DMS114 treated with DMSO at 0.1 percent for 48 hours (cell line): ENCODE measurements around the gene CDK19.
"Not testable (repeated sequence)": the region's sequence is repeated elsewhere in the genome, so short reads cannot be mapped to it uniquely, and the experiment has no call there.

Experiments used
- DNase-seq: peaks from one replicate; lab custom pipeline; 2025; ENCODE audit not compliant: unreplicated experiment; lab: John Stamatoyannopoulos, UW

The CDK19 gene

DNA sequence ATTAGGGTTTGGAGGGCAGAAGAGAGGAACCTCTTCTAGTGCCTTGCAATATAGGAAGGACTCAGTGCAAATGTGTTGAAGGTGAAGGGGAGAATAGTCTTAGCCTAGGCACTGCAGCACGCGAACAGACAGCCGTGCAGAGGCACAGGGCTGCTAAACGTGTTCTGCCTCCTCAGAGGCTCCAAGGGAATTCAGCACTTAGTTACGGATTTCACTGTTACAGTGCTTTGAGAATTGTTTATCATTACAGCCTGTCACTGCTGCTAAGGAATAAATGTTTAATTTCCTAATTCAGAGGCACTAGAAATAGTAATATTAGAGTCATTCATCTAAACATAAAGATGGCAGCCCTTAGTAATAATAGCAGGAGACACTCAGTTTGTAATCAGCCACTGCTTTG lies 222.5 kb downstream of the CDK19 start:
- DNase-seq, result no peak

DNA sequence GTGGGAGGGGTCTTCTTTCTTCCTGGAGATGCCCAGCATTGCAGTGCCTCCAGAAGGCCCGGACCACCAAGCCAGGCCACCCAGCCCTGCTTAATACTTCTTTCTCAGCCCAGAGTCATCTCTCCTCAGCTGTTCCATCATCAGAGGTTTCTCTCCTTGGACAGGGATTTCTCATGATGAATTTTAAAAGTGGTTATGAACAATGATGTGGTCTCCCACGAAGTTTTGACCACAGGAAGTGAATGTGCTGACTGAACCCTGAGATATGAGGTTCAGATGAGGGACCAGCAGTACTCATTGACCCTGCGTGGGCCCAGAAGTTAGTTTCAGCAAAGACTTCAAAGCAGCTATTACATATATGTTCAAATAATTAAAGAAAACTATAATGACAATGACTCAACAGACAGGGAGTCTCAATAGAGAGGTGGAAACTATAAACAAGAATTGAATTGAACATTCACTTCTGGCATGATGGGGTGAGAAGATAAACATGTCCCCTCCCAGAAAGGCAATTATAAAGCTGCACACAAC lies 224.4 kb downstream of the CDK19 start:
- DNase-seq, result no peak

DNA sequence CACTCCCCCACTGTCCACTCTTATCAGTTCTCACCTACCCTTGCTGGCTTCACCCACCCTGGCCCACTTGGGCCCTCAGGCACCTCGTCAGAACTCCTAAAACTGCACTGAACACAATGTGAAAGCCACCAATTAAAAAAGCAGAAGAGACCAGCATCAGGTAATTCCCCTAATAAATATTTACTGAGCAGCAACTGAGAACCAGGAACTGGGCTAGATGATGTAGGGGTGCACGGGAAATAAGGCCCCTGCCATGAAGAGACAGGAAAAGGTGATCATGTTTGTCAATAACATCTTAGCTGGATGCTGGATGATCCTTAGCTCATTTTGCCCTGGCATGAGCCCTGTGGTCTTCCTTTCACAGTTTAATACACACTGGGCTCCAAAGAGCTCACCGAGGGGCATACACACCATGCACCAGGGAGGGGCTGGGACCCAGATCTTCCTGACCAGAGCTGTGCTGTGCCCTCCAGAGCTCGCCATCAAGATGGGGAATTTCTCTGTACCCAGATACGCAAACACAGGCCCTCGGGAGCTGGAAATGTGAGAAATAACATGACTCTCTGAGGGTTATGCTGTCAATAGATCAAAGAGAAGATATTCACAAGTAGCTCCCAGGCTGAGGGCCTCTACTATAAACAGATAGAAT lies 225.3 kb downstream of the CDK19 start:
- DNase-seq, result no peak

DNA sequence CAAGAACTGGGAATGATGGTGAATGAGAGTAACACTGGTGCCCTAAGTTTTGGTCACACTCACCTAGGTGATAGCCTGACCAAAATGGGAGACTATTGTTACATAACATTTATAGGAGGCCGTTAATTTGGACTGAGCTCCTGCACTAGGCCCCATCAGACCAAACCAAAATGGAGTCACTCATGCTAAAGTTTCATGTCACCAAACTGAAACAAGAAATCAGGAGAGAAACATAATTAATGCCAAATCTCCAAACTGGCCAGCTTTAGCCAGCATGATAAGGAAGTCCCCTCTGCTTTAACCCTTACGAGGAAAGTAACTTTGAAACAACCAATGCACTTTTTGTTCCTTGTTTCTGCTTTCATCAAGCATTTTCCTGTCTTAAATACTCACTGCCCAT lies 227.9 kb downstream of the CDK19 start:
- DNase-seq, result no peak

DNA sequence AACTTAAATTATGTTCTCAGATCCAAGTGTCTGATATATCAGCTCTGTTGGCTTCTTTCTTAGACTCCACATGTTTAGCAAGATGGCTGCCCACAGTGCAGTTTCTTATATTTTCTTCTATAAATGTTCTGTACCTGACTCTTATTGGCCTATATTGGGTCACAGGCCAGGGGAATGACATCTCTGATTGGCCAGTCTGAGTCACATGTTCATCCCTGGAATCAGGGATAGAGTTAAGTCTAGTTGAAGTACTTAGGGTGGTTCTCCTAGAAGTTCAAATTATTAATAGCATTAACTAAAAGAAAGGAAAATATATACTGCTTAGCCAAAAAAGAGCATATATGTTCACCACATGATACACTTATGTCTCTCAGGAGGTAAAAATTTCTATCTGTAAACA lies 233.6 kb downstream of the CDK19 start:
- no peak for DNase-seq

DNA sequence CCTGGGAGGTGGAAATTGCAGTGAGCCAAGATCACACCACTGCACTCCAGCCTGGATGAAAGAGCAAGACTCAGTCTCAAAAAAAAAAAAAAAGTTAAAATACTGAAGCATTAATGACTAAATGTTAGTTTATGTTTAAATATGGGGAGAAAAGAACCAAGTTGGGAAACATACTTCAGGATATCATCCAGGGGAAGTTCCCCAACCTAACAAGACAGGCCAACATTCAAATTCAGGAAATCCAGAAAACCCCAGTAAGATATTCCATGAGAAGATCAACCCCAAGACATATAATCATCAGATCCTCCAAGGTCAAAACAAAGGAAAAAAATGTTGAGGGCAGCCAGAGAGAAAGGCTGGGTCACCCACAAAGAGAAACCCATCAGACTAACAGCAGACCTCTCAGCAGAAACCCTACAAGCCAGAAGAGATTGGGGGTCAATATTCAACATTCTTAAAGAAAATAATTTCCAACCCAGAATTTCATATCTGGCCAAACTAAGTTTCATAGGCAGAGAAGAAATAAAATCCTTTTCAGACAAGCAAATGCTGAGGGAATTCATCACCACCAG lies 237.6 kb downstream of the CDK19 start:
- DNase-seq, result not testable (repeated sequence)

DNA sequence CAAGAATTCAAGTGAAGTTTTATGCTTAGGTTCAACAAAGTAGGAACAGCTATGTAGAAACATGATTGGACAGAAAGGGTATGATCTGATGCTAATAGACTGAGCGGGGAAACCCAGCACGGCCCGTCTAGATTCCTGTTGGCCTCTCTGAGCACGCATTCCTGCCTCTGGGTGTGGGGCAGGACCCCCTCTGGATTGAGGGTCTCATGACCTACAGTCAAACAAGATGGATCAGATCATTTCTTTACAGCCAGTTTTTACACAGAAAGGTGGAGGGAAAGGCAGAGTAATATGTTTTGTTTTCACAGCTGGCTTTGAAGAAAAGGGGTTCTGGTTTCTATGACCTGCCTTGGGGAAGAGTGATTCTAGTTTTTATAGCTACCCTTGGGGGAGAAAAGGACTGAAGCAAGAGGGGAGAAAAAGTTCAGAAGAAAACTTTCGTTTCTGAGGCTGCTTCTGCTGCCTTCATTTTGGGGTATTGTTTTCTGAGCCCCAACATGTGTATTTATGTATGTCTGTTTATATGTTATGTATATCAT lies 239.3 kb downstream of the CDK19 start:
- DNase-seq, result no peak

DNA sequence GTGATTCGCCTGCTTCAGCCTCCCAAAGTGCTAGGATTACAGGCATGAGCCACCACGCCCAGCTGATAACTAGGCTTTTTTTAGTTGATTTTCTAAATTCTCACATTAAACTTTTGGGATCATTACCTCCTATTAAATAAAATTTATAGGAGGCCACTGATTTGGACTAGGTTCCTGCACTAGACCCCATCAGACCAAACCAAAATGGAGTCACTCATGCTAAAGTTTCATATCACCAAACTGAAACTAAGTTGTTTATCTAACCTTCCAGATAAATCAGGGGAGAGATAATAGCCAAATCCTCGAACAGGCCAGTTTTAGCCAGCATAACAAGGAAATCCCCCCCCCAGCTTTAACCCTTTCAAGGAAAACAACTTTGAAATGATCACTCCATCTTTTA lies 240.5 kb downstream of the CDK19 start:
- DNase-seq, result no peak

DNA sequence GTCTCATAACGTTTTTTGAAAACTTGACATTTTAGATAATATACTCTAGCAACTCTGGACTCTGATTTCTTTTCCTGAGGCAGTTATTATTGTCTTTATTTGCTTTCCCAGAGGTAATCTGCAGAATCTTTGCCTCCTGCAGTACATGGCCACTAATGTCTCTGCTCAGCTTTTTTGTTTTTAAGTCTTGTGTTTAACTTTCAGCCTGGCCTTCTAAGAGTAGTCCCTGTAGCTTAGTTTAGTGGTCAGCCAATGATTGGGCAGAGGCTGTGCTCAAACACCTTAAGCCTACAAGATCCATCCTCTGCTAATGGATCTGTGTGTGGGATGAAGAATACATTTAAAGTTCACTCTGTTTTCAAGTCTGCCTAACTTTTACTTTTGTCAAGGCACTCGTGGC lies 241.7 kb downstream of the CDK19 start:
- DNase-seq, result no peak

DNA sequence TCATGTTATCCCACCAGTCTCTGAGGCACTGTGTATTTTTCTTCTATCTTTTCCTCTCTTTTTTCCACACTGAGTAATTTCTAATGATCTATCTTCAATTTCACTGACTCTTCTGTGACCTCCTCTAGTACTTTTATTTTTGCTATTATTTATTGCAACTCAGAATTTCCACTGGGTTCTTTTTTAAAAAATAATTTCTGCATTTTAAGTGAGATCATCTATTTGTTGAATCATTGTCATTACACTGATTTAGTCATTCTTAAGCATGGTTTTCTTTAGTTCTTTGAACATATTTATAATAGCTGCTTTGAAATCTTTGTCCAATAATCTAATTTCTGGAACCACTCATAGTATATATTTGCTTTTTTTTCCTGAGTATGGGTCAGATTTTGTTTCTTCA lies 242.1 kb downstream of the CDK19 start:
- no peak for DNase-seq

DNA sequence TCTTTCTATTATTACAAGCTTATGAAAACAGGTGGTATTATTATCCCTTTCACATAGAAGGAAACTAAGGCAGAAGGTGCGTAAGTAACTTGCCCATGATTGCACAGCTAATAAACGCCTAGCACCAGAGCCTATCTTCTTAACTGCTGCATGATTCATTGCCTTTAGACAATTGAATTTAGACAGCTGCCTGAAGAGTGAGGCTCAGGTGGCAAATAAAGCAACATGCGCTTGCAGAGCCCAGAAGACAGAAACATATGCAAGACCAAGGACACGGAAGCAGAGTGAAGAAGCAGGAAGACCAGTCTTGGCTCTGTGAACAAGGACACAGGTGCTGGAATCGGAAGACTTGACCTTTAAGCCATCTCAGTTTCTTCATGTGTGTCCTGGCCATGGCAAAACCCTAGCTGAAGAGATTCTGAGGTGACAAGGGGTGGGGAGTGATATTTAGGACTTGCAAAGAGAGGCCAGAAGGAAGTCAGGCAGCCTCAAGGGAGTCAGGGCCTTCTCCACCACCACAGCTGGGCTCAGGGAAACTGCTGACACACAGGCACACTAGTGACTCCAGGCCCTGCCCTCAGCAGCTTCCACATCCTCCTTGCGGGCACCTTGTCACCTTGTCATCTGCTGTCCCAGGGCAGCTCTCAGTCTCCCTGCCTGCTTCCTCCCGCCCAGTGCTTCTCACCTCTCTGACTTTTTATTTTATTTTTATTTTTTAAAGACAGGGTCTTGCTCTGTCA lies 247.1 kb downstream of the CDK19 start:
- no peak for DNase-seq

DNA sequence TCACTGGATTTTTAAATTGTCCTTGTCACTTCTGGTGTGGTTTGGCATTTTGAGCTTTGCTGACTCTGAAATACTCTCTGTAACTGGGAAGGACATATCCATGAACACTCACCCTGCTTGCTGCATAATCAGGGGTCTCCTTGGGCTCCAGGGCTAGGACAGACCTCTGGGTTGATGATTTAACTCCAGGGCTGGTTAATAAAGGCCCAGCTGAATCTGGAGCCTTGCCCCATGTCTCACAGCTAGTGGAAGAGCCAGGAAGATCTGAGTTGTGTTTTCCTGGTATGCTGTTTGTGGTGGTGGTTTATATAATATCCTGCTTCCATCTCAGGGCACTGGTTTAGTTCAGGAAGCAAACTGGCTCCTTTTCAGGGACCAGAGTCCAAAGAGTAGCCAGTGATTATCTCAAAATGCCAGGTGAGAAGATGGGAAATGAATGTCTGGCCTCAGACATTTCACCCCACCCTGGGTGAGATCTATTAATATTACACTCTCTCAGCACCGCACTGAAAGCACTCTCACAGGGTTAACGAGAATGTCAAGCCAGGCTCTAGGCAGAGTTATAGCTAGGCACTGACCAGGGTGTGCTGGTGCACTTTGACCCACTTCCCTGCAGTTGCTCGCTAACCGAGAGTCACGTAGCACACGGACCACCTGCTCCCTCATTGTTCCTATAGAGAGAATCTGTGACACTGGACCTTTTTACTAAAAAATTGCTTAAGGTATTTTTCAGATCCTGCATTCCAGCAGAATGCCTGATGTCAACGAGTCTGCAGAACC lies 248.7 kb downstream of the CDK19 start:
- no peak for DNase-seq

DNA sequence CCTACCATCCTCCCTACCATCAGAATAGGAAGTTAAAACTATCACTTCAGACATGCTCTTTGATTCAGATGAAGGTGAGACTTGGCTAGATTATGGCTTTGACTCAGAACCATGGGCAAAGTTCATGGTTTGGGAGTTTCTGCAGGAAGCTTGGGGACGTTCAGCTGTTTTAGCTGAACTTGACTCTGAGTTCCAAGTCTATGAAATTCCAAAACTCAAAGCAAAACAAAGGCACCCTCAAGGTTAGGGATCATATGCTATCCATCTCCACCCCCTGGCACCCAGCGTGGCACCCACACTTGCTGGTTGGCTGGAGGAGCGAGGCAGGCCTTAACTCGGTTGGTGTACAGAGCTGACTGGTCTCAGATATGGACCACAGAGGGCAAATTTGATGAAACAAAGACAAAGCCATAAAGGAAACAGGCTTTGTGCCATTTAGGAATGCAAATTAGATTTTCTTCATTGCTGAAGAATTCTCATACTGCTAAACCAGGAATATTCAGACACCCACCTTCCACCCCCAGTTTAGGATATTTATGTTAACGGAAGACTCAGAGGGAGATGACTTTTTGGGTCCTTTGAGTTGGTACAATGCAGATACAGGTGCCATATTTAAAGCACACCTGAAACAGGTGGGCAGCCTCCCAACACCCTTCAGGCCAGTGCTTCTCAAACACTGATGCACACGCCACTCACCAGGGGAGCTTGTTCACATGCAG lies 250.4 kb downstream of the CDK19 start:
- DNase-seq, result no peak

DNA sequence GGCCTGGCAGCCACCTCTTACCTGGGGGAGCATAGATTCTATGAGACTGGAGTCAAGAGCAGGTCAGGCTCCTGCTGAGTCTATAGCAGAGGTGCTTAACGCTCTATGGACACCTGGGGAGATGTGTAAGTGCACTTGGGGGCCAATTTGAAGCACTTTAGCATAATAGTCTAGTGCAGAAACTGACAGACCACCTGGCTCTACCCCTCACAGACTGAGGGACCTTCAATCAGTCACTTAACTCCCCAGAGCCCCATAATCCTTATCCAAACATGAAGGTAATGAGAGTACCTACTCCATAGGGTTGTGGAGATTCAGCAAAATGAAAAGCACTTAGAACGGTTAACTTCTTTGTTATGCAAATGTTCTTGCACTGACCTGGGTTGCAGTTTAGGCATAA lies 251.6 kb downstream of the CDK19 start:
- no peak for DNase-seq

DNA sequence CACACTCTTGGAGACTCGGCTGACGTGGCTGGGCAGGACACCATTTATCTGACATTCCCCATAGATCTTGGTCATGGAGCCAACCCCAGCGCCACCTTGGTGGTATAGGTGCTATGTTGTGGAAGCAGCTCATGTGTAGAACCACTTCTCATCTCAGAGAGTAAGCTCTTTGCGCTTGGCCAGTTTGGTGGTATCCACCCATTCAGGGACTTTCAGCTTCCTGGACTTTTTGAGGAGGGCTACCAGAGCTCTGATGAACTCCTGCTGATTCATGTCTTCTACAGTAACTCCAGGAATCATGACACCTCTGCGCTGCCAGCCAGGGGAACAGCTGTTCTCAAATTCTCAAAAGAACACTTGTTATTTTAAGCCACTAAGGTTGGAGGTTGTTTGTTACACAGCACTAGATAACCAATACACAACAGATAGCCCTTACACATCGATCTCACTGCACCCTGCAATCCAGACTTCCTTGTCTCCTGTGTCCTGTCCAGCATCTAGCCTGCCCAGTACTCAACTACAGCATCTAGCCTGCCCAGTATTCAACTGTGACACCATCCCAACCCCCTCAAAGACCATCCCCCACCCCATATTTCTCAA lies 252.9 kb downstream of the CDK19 start:
- no peak for DNase-seq

DNA sequence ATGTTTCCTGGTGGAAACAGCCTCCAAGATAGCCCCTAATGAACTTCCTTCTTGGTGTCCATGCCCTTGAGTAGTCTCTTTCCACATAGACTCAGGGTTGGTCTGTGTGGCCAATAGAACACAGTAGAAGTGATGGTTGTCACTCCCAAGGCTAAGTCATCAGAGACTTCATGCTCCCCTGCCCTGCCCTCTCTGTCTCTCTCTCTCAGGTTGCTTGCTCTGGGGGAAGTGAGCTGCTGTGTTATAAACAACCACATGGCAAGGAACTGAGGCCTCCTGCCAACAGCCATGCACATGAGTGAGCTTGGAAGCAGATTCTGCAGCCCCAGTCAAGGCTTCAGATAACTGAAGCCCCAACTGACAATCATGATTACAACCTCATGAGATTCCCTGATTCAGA lies 253.6 kb downstream of the CDK19 start:
- no peak for DNase-seq

DNA sequence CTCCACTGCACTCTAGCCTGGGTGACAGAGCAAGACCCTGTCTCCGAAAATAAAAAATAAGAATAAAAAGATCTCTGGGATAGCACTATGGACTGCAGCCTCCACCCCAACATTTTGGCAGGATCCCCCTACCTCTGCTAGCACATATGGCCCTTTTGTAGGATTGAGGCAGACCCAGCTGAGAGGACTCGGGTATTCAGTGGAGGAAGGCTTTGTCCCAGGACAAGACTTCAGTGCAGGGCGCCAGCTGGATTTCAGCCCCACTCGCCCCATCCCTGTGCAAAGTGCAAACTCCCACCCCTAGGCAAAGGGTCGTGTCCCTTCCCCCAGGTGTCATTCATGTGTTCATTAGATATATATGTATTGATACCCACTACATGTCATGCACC lies 254.3 kb downstream of the CDK19 start:
- DNase-seq, result no peak

DNA sequence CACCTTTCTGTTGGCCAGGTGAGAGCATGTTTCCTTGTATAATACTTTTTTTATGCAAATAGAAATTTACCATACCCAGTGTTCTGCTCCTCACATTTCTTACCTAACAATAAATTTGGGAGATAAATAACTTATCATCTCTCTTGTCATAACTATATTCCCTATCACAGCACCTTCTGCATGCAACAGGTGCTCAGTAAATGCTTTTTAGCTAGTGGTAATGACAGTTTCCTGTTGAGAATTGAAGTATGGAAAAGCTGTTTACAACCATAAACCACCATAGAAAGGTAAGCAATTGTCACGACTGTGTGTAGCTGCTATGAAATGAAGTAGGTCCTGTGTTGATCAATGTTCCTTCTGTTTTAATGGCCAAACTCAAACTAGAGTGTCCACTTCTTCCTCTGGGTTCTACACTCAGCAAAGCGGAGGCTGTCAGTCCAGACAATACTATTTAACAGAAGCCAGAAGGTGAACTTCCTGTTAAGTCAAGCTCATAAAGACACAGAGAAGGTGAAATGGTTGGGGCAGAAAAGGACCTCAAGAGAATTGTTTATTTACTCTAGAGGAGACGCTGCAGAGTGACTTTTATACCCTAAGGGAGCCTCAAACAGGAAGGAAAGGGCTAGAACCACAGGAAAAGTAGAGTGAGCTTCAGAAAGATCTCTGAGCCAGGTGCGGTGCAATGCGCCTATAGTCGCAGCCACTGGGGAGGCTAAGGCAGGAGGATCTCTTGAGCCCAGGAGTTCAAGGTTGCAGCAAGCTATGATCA lies 254.8 kb downstream of the CDK19 start:
- DNase-seq, result no peak
